Spinal cord (tissue), 10 donors: ENCODE measurements around the gene THSD7A. TPM values are rescaled to one million over a fixed set of nuclear protein-coding genes. Genes with fewer than 3 reads are reported as not detected.
A peak's percentile ranks its signal among the peaks of the same experiment; 100 is the strongest.

ENCODE experiments used
- DNase-seq, 6 donors: peaks; one replicate each; pipeline versions ENCODE4 v3.0.0 to v3.0.0-alpha.2; 2013 to 2015; ENCODE audit warnings: low spot score in 6 of 6, low read depth in 4 of 6
- H3K27ac ChIP-seq: one replicate; pipeline ENCODE4 v1.5.1; 2013; ENCODE audit warnings: low read depth, low read length, control low read depth
- H3K27me3 ChIP-seq: one replicate; pipeline ENCODE4 v1.6.1; 2013; ENCODE audit warnings: low read length; ENCODE audit not compliant: control insufficient read depth, insufficient read depth
- H3K36me3 ChIP-seq: one replicate; pipeline ENCODE4 v1.6.1; 2013; ENCODE audit warnings: low read length; ENCODE audit not compliant: control insufficient read depth, insufficient read depth
- H3K4me1 ChIP-seq: one replicate; pipeline ENCODE4 v1.6.1; 2013; ENCODE audit warnings: low read length; ENCODE audit not compliant: control insufficient read depth, insufficient read depth
- H3K4me3 ChIP-seq: one replicate; pipeline ENCODE4 v1.5.1; 2013; ENCODE audit warnings: low read depth, low read length, control low read depth
- H3K9me3 ChIP-seq: one replicate; pipeline ENCODE4 v1.6.1; 2013; ENCODE audit warnings: low read length; ENCODE audit not compliant: control insufficient read depth, insufficient read depth
- WGBS: methylation state at CpG from one replicate; pipeline ENCODE4 v1.1.5; 2013; ENCODE audit warnings: missing lambda C conversion rate; ENCODE audit not compliant: insufficient coverage; 5-methylcytosine and 5-hydroxymethylcytosine counted together
- polyA plus RNA-seq, 2 donors: library from polyadenylated mRNA; unstranded; fragments of 120-200 nt; gene quantifications; one replicate each; pipeline ENCODE4 v1.2.1, GENCODE V29; 2013; ENCODE audit not compliant: insufficient read length in 2 of 2
- total RNA-seq, 2 donors: library from RNA; depleted of rRNA in 1 of 2; stranded (reverse); fragments of 120-200 nt in 1 of 2; fragments of >200 nt in 1 of 2; gene quantifications; one replicate each; pipeline versions ENCODE4 v1.2.3 to v1.2.4, GENCODE V29; 2013 to 2014
- donor health status: healthy.

Gene THSD7A
- total and polyA plus RNA-seq, 4 donors, result 15.7 to 50.5 (median 20.4) TPM

- Histone ChIP-seq H3K27ac (no peak overlapping the region), H3K4me1 (no peaks in the 10 kb centered on the region), H3K27me3 (no peaks in the 10 kb centered on the region), H3K36me3 (no peaks in the 10 kb centered on the region), H3K4me3 (no peak overlapping the region), H3K9me3 (no peaks in the 10 kb centered on the region)
- 89% methylated on average over 3 of the region's 4 CpGs for WGBS
- DNase-seq, result no peak
These were observed 359.4 kb downstream of the THSD7A start for GRCh38 chr7:11472646-11473045.

- Histone ChIP-seq H3K4me3 (no peak overlapping the region), H3K36me3 (no peaks in the 10 kb centered on the region), H3K27ac (no peak overlapping the region), H3K9me3 (no peaks in the 10 kb centered on the region), H3K27me3 (no peaks in the 10 kb centered on the region), H3K4me1 (no peaks in the 10 kb centered on the region)
- no CpG with 5 or more reads among the region's 1 CpG for WGBS
- DNase-seq, result no peak
These were observed 360.7 kb downstream of the THSD7A start for GRCh38 chr7:11471255-11471654.

- 100% methylated on average over 1 of the region's 3 CpGs for WGBS
- Histone ChIP-seq H3K27ac (peak overlapping the region; percentile 72), H3K4me1 (no peaks in the 10 kb centered on the region), H3K27me3 (no peaks in the 10 kb centered on the region), H3K4me3 (no peak overlapping the region), H3K36me3 (no peaks in the 10 kb centered on the region), H3K9me3 (no peaks in the 10 kb centered on the region)
- peak in 1 of 6 donors; percentile 80 for DNase-seq
These were observed 362.8 kb downstream of the THSD7A start for GRCh38 chr7:11469028-11469745.

- H3K27me3 ChIP-seq, result no peaks in the 10 kb centered on the region
- WGBS, result 81% methylated on average over 8 of the region's 10 CpGs
- H3K9me3 ChIP-seq, result no peaks in the 10 kb centered on the region
- H3K36me3 ChIP-seq, result no peaks in the 10 kb centered on the region
- DNase-seq, result no peak
- no peak overlapping the region for H3K4me3 ChIP-seq
- H3K4me1 ChIP-seq, result no peaks in the 10 kb centered on the region
- H3K27ac ChIP-seq, result no peak overlapping the region
These were observed 365.4 kb downstream of the THSD7A start for GRCh38 chr7:11466517-11467105.

GRCh38 chr7:11464624-11465023 lies 367.4 kb downstream of the THSD7A start:
- H3K27me3 ChIP-seq, result no peaks in the 10 kb centered on the region
- DNase-seq, result no peak
- no peaks in the 10 kb centered on the region for H3K9me3 ChIP-seq
- H3K36me3 ChIP-seq, result no peaks in the 10 kb centered on the region
- WGBS, result no CpG with 5 or more reads among the region's 3 CpGs
- no peak overlapping the region for H3K27ac ChIP-seq
- no peaks in the 10 kb centered on the region for H3K4me1 ChIP-seq
- H3K4me3 ChIP-seq, result no peak overlapping the region

- no peaks in the 10 kb centered on the region for H3K4me1 ChIP-seq
- H3K36me3 ChIP-seq, result no peaks in the 10 kb centered on the region
- WGBS, result 79% methylated on average over 3 of the region's 6 CpGs
- H3K27me3 ChIP-seq, result no peaks in the 10 kb centered on the region
- DNase-seq, result no peak
- no peak overlapping the region for H3K4me3 ChIP-seq
- H3K27ac ChIP-seq, result no peak overlapping the region
- H3K9me3 ChIP-seq, result no peaks in the 10 kb centered on the region
These were observed 370.1 kb downstream of the THSD7A start for GRCh38 chr7:11461946-11462345.

GRCh38 chr7:11458736-11459483 lies 373.1 kb downstream of the THSD7A start:
- 60% methylated on average over 1 of the region's 5 CpGs for WGBS
- H3K9me3 ChIP-seq, result no peaks in the 10 kb centered on the region
- H3K4me3 ChIP-seq, result no peak overlapping the region
- H3K27ac ChIP-seq, result no peak overlapping the region
- H3K4me1 ChIP-seq, result no peaks in the 10 kb centered on the region
- no peak for DNase-seq
- H3K27me3 ChIP-seq, result no peaks in the 10 kb centered on the region
- H3K36me3 ChIP-seq, result no peaks in the 10 kb centered on the region

GRCh38 chr7:11457419-11457818 lies 374.6 kb downstream of the THSD7A start:
- Histone ChIP-seq H3K27ac (no peak overlapping the region), H3K4me1 (no peaks in the 10 kb centered on the region), H3K9me3 (no peaks in the 10 kb centered on the region), H3K36me3 (no peaks in the 10 kb centered on the region), H3K4me3 (no peak overlapping the region), H3K27me3 (no peaks in the 10 kb centered on the region)
- 88% methylated on average over 3 of the region's 3 CpGs for WGBS
- no peak for DNase-seq

GRCh38 chr7:11456574-11456973 lies 375.4 kb downstream of the THSD7A start:
- Histone ChIP-seq H3K4me3 (no peak overlapping the region), H3K27ac (no peak overlapping the region), H3K9me3 (no peaks in the 10 kb centered on the region), H3K27me3 (no peaks in the 10 kb centered on the region), H3K4me1 (no peaks in the 10 kb centered on the region), H3K36me3 (no peaks in the 10 kb centered on the region)
- WGBS, result no CpG with 5 or more reads among the region's 1 CpG
- DNase-seq, result no peak
